CD4-positive, alpha-beta T cell treated with Interleukin-12 subunit alpha and Interleukin-12 subunit beta, for 1 hour (primary cell): ENCODE measurements around the gene VPS37B.

ENCODE experiments used
- DNase-seq: peaks from one replicate; pipeline ENCODE4 v3.0.0-alpha.2; 2020

The VPS37B gene

GRCh38 chr12:122851820-122852219 lies 44.1 kb downstream of the VPS37B start:
- DNase-seq, result no peak

- DNase-seq, result no peak
These were observed 45.1 kb downstream of the VPS37B start for GRCh38 chr12:122850695-122851350.

GRCh38 chr12:122850048-122850445 lies 45.9 kb downstream of the VPS37B start:
- DNase-seq, result no peak

GRCh38 chr12:122849352-122850047 lies 46.4 kb downstream of the VPS37B start:
- DNase-seq, result no peak

GRCh38 chr12:122848471-122849351 lies 47.2 kb downstream of the VPS37B start:
- DNase-seq, result no peak

GRCh38 chr12:122847921-122848421 lies 48.0 kb downstream of the VPS37B start:
- DNase-seq, result no peak

GRCh38 chr12:122847516-122847836 lies 48.4 kb downstream of the VPS37B start:
- no peak for DNase-seq

GRCh38 chr12:122846622-122847515 lies 49.1 kb downstream of the VPS37B start:
- DNase-seq, result no peak

- DNase-seq, result no peak
These were observed 49.9 kb downstream of the VPS37B start for GRCh38 chr12:122845865-122846621.

- DNase-seq, result no peak
These were observed 50.7 kb downstream of the VPS37B start for GRCh38 chr12:122845041-122845864.

- no peak for DNase-seq
These were observed 51.5 kb downstream of the VPS37B start for GRCh38 chr12:122844366-122844971.

- DNase-seq, result no peak
These were observed 52.5 kb downstream of the VPS37B start for GRCh38 chr12:122843455-122843854.

GRCh38 chr12:122842505-122843405 lies 53.2 kb downstream of the VPS37B start:
- DNase-seq, result no peak

GRCh38 chr12:122841544-122842321 lies 54.2 kb downstream of the VPS37B start:
- DNase-seq, result no peak

- DNase-seq, result no peak
These were observed 55.1 kb downstream of the VPS37B start for GRCh38 chr12:122840580-122841513.

- DNase-seq, result no peak
These were observed 55.9 kb downstream of the VPS37B start for GRCh38 chr12:122839907-122840554.

GRCh38 chr12:122838841-122839240 lies 57.1 kb downstream of the VPS37B start:
- no peak for DNase-seq
